DMS 273 (cell line): Measurements from ENCODE around the gene IL34.

Source experiments
- DNase-seq: peaks from one replicate; lab custom pipeline; 2025; ENCODE audit not compliant: unreplicated experiment; lab: John Stamatoyannopoulos, UW

The IL34 gene

DNA sequence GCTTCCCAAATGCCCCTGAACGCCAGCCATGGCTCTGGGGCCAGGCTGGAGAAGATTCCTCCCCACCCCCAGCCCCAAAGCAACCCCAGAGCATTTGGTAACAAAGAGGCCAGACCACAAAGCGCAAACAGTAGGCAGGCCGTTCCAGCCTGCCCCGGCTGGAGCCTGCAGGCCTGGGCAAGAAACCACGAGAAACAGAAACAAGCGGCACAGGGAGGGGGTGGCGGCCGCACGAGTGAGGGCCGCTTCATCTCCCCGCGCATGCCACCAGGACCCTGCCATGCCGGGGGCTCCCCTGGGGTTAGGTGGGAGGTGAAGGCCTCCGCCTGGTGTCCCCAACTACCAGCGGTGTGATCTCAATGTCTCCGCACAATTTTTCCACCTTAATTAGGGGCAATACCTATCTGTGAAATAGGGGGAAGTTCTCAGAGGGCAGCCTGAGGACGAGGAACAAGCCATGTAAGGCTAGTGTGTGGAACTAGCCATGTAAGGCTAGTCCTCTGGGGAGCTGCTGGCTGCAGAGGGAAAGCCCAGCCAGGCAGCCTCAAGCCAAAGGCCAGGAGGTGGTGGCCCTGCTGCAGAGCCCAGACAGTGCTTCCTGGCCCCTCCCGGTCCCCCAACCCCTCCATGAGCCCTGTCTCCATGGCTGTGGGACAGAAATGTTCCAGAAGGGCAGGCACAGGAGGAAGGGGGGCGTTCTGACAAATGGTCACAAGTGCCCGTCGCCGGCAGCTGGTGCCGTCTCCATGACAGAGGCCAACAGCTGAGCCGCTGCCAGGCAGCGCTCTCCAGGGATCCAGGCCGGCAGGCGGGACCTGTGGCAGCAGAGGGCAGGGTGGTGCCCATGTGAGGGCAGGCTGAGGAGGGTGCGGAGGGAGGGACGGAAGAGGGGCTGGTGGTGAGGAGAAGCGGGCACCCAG, 54.0 kb downstream of the IL34 start:
- DNase-seq, result peak; percentile 90

DNA sequence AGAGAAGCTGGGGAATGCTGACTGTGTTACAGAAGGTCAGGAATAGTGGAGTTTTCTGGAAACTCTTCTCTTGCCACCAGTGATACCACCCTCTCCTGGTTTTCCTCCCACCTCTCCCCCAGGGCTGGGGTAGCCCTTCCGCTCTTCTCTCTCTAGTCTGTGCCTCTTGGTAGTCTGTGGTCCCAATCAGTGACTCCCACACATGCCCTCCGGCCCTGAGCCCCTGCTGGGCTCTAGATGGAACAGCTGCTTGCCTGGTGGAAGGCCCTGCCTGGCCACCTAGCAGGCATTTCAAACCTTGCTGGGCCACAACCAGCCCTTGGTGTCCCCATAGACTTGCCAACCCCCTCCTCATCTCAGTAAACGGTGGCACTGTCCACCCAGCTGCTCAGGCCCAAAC, 54.7 kb downstream of the IL34 start:
- peak; percentile 78 for DNase-seq

DNA sequence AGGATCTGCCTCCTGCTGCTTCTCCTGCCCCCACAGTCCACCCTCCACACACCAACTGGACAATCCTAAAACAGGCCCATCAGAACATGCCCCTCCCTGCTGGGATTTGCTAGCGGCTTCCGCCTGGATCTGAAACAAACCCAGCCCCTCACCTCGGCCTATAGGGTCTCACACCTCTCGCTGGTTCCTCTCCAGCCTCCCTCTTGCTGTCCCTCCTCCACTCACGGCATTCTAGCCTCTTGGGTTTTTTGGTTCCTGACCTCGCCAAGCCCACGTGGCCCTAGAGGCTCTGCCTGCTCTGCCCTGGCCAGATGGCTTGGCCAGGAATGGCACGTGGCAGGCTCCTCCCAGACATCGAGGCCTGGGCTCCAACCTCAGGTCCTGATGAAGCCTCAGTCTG, 55.2 kb downstream of the IL34 start:
- DNase-seq, result peak; percentile 45

DNA sequence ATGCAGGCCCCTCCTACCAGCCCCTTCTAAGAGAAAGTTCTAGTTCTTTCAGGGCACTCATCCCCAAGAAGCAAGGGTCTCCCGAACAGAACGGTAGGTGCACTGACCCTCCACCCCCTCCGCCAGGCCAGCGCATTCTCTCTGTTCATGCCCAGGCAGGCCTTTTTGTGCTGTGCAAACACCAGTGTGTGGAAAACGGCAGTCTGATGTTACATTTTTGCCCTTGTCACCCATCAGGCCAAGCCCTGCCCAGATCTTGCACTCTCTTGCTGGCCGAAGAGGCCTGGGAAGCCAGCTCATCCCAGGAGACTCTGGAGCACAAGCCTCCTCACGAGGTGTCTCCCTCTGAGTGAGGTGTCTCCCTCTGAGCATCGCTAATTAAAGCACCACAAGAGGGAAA, 55.6 kb downstream of the IL34 start:
- no peak for DNase-seq

DNA sequence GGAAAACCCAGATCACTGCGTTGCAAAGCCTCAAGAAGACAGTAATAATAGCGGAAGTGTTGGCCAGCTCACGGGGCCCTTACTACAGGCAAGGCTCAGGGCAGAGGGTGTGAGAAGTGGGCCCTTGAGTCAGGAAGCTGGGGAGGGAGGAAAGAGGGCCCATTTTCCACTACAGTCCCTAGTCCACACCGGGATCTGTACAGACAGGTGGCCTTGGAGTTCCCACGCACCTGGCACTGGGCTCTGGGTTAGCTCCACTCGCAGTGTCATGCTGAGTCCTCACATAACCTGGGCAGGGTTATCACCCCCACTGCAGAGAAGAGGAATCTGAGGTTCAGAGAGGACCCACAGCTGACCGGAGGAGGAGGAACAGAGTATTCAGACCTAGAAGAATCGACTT, 56.3 kb downstream of the IL34 start:
- DNase-seq, result no peak

DNA sequence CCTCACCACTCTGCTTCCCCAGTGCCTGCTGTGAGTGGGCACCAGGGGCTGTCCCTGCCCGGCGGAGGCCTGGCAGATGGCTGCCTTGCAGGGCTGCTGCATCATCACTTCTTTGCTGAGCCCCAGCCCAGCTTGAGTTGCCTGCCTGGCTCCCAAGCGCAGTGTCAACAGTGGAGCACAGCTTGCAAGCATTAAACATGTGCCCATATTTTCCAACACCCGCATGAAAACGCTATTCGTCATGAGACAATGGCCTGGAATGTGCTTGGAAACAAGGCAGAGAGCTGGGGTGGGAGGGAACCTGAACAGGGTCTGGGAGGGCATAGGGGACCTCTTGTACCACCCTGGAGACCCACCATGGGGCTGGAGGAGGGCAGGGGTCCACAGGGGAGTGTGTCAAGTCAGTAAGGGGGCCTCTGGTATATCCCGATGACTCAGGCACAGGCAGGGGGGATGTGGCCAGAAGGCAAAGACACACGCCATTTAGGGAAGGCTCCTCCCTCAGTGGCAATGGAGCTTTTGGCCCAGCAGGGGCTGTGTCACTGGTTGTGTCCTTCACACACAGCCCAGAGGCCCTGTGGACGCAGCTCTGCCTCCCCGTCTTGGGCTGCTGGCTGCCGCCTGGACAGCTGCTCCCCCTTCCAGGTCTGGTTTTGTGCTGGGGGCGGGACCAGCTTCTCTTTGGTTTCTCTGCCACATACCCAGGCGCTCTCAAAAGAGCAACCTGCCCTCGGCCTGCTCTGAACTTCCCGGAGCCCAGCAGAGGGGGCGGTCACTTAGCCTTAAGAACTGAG, 56.9 kb downstream of the IL34 start:
- DNase-seq, result peak; percentile 98

DNA sequence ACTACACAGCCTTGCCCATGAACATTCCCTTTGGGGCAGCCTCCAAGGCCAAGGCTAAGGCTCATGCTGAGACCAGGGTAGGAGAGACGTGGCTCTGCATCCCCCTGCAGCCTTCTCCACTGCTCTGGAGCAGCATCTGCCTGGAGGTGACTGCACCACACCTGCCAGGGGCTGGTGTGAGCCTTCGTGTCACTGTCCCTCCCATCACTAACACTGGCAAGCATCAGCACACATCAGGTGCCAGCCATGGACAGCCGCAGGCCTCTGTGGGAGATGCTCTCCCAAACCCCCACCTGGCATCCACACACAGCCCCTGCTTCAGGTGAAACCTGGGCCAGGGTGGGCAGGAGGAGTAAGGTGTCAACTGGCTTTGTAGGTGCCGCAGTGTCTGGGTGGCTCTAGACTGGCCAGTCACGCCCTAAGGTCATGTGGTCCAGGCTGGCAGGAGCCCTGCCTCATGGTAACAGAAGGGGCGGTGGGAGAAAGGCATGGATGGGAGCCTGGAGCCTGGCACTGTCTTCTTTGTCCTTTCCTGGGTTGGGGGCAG, 57.5 kb downstream of the IL34 start:
- no peak for DNase-seq

DNA sequence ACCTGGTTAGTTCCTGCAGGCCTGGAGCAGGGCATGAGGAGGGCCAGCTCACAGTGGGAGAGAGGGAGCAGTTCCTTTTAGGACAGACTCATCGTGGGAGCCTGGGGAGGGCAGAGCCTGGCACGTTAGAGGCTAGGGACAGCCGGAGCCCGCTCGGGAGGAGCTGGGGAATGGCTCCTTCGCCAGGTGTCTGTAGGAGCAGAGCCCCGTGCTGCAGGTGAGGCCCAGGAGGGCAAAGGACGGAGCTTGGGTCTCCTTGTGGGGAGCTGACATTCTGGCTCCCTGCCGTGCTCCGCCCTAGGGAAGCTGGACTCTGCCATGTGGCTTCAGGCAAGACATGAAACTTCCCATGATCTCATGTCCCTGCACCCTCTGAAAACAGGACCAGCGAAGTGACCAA, 58.2 kb downstream of the IL34 start:
- DNase-seq, result peak; percentile 63

DNA sequence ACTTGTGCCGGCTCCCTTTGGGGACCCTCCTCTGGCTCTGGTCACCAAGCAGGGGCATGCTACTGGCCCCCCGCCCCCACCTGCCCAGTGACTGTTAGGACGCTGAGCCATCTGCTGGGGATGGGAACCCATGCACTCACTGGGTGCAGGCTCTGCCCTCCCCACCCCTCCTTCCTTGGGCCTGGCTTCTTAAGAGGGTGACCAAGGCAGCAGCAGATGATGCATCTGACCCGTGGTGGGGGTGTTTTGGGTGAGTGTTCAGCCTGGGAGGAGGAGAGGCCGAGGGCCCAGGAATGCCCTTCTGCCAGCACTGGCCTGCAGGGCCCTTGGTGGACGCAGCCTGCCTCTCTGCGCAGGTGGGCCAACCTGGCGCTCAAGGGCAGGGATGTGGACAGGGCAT, 58.7 kb downstream of the IL34 start:
- no peak for DNase-seq

DNA sequence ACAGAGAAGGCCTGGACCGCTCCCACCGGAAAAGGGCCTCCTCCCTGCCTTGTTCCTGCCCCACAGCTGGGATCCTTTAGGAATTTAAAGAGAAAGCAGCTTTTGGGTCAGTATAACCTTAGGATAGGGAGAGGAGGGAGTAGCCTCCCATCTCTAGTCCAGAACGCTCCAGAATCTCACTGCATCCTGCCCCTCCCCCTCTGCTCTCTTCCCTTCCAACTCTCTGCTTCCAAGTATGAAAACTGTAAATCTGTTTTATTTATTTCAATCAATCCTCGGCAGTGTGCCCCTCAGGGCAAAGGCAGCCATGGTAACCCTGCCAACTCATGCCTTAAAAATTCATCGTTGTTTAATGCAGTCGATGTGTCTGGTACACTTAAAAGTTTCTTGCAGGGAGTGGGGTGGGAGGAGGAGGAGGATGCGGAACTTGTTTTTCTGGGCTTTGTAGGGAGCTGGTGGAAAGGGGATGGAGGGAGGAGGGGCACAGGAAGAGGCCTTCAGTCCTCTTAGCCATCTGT, 60.6 kb downstream of the IL34 start:
- peak; percentile 40 for DNase-seq

DNA sequence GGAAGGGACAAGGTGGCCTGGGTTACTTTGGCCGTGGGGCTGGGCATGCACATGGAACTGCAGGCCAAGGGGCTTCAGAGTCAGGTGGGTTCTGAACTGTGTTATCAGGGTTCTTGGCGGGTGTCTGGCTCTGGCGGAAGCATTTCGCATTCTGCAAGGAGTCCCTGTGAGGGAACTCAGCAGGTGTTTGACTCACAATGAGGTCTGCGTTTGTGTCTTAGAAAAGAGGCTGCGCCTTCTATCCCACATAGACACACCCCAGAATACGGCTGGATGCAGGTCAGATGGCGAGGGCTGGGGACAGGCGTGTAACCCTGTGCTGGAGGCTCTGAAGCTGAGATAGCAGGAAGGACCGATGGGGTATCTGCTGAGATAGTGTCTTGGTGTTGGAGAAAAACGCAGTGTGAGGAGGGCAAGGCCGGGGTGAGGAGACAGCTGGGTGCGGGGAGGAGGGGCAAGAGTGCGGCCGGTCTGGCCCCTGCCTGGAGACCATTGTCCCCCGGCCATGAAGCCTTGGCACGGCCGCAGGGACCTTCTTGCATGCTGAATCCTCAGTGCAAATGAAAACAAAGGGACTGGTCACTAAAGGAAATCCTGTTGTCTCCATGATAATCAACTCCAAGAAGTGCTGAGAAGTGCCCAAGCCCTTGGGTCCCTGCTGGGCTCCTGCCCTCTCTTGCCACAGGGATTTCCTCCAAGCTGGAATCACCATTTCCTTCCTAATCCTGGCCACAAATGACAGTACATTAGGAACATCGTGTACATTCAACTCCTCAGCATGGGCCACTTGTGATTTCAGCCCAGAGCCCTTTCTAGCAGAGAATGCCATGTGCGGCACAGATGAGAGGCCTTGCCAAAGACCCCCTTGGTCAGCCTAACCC, 62.2 kb downstream of the IL34 start:
- no peak for DNase-seq

DNA sequence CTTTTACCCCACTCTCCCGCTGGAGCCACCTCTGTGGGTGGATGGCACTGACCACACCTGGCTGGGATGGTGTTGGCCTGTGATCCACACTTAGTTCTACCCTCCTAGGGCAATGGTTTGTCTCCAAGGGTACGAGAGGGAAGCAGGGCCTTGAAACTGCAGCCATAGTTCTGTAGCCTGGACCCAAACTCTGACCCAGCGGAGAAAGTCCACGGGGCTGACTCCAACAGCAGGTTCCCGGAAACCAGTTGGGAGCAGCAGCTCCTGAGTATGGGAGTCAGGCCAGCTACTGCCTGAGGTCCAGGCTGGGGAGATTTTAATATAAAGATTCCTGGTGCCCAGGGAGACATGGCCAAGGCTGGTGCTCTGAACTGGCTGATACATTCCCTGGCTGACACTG, 63.1 kb downstream of the IL34 start:
- no peak for DNase-seq

DNA sequence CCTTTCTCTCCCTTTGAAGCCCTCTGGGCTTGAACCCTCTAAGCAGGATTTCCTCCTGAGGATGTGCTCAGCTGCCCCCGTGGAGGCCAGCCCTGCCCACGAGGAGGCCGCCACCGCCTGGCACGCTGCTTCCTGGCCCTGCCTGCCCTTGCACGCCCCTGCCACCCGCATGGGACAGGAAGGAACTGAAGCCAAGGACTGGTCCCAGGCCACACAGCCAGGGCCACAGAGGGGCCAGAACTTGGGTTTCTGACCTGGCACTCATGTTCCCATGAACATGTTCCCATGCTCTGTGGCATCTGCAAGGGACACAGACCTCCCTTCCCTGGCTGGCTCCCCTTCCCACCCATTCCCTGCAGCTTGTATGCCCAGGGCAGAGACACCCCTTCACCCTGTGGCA, 63.6 kb downstream of the IL34 start:
- no peak for DNase-seq
